Measurements from ENCODE around the gene LMBR1.
"Not testable (repeated sequence)": the region's sequence is repeated elsewhere in the genome, so short reads cannot be mapped to it uniquely, and the experiment has no call there.

The LMBR1 gene

GRCh38 chr7:156886020-156886795 is 6.8 kb downstream of the LMBR1 start:
- Histone ChIP-seq H3K9me3 (ENCODE audit: control insufficient read depth in 1 of 2, low read length in 2 of 2) (no peaks in the 10 kb centered on the region), H3K27me3 (ENCODE audit: control insufficient read depth in 1 of 2, insufficient read depth in 2 of 2, low read length in 2 of 2) (no peaks in the 10 kb centered on the region), H3K36me3 (ENCODE audit: control insufficient read depth in 1 of 2, insufficient read depth in 2 of 2, low read length in 2 of 2) (peaks cover 0 to 4% of the 10 kb centered on the region in 2 donors), H3K9ac (ENCODE audit: low read depth in 1 of 2, low read length in 2 of 2) (no peak overlapping the region), H3K27ac (ENCODE audit: low read depth, low read length) (no peak overlapping the region), H3K4me1 (ENCODE audit: control insufficient read depth in 1 of 2, insufficient read depth in 2 of 2, low read length in 2 of 2) (no peaks in the 10 kb centered on the region), H3K4me3 (ENCODE audit: low read depth in 1 of 2, low read length in 2 of 2) (no peak overlapping the region)

GRCh38 chr7:156881679-156882078 is 11.3 kb downstream of the LMBR1 start:
- no peak overlapping the region for H3K9ac ChIP-seq (ENCODE audit: low read depth in 1 of 2, low read length in 2 of 2)
- no peaks in the 10 kb centered on the region for H3K27me3 ChIP-seq (ENCODE audit: control insufficient read depth in 1 of 2, insufficient read depth in 2 of 2, low read length in 2 of 2)
- no peaks in the 10 kb centered on the region for H3K9me3 ChIP-seq (ENCODE audit: control insufficient read depth in 1 of 2, low read length in 2 of 2)

GRCh38 chr7:156875766-156876165 is 17.2 kb downstream of the LMBR1 start:
- Histone ChIP-seq H3K4me1 (ENCODE audit: control insufficient read depth in 1 of 2, insufficient read depth in 2 of 2, low read length in 2 of 2) (no peaks in the 10 kb centered on the region), H3K27me3 (ENCODE audit: control insufficient read depth in 1 of 2, insufficient read depth in 2 of 2, low read length in 2 of 2) (no peaks in the 10 kb centered on the region), H3K27ac (ENCODE audit: low read depth, low read length) (no peak overlapping the region), H3K36me3 (ENCODE audit: control insufficient read depth in 1 of 2, insufficient read depth in 2 of 2, low read length in 2 of 2) (peaks cover 0 to 3% of the 10 kb centered on the region in 2 donors), H3K9me3 (ENCODE audit: control insufficient read depth in 1 of 2, low read length in 2 of 2) (no peaks in the 10 kb centered on the region), H3K4me3 (ENCODE audit: low read depth in 1 of 2, low read length in 2 of 2) (no peak overlapping the region), H3K9ac (ENCODE audit: low read depth in 1 of 2, low read length in 2 of 2) (no peak overlapping the region)

More at GRCh38 chr7:156881679-156882078, 11.3 kb downstream of the LMBR1 start:
- peaks cover 0 to 4% of the 10 kb centered on the region in 2 donors for H3K36me3 ChIP-seq (ENCODE audit: control insufficient read depth in 1 of 2, insufficient read depth in 2 of 2, low read length in 2 of 2)
- H3K27ac ChIP-seq (ENCODE audit: low read depth, low read length), result no peak overlapping the region
- H3K4me1 ChIP-seq (ENCODE audit: control insufficient read depth in 1 of 2, insufficient read depth in 2 of 2, low read length in 2 of 2), result no peaks in the 10 kb centered on the region
- no peak overlapping the region for H3K4me3 ChIP-seq (ENCODE audit: low read depth in 1 of 2, low read length in 2 of 2)

GRCh38 chr7:156868363-156868762 is 24.6 kb downstream of the LMBR1 start:
- H3K27me3 ChIP-seq (ENCODE audit: control insufficient read depth in 1 of 2, insufficient read depth in 2 of 2, low read length in 2 of 2); H3K4me1 ChIP-seq (ENCODE audit: control insufficient read depth in 1 of 2, insufficient read depth in 2 of 2, low read length in 2 of 2); H3K9ac ChIP-seq (ENCODE audit: low read depth in 1 of 2, low read length in 2 of 2); H3K4me3 ChIP-seq (ENCODE audit: low read depth in 1 of 2, low read length in 2 of 2); H3K27ac ChIP-seq (ENCODE audit: low read depth, low read length); H3K36me3 ChIP-seq (ENCODE audit: control insufficient read depth in 1 of 2, insufficient read depth in 2 of 2, low read length in 2 of 2); H3K9me3 ChIP-seq (ENCODE audit: control insufficient read depth in 1 of 2, low read length in 2 of 2): not testable (repeated sequence)

GRCh38 chr7:156865493-156865892 is 27.5 kb downstream of the LMBR1 start:
- Histone ChIP-seq H3K27ac (ENCODE audit: low read depth, low read length) (no peak overlapping the region), H3K9me3 (ENCODE audit: control insufficient read depth in 1 of 2, low read length in 2 of 2) (peaks cover 0 to 7% of the 10 kb centered on the region in 2 donors)

GRCh38 chr7:156862022-156862421 is 31.0 kb downstream of the LMBR1 start:
- H3K9ac ChIP-seq (ENCODE audit: low read depth in 1 of 2, low read length in 2 of 2); H3K36me3 ChIP-seq (ENCODE audit: control insufficient read depth in 1 of 2, insufficient read depth in 2 of 2, low read length in 2 of 2); H3K4me3 ChIP-seq (ENCODE audit: low read depth in 1 of 2, low read length in 2 of 2); H3K27me3 ChIP-seq (ENCODE audit: control insufficient read depth in 1 of 2, insufficient read depth in 2 of 2, low read length in 2 of 2); H3K27ac ChIP-seq (ENCODE audit: low read depth, low read length); H3K4me1 ChIP-seq (ENCODE audit: control insufficient read depth in 1 of 2, insufficient read depth in 2 of 2, low read length in 2 of 2): not testable (repeated sequence)
- H3K9me3 ChIP-seq (ENCODE audit: control insufficient read depth in 1 of 2, low read length in 2 of 2), result peaks cover 0 to 19% of the 10 kb centered on the region in 2 donors

More at GRCh38 chr7:156865493-156865892, 27.5 kb downstream of the LMBR1 start:
- Histone ChIP-seq H3K9ac (ENCODE audit: low read depth in 1 of 2, low read length in 2 of 2) (no peak overlapping the region), H3K36me3 (ENCODE audit: control insufficient read depth in 1 of 2, insufficient read depth in 2 of 2, low read length in 2 of 2) (no peaks in the 10 kb centered on the region), H3K4me3 (ENCODE audit: low read depth in 1 of 2, low read length in 2 of 2) (no peak overlapping the region), H3K4me1 (ENCODE audit: control insufficient read depth in 1 of 2, insufficient read depth in 2 of 2, low read length in 2 of 2) (no peaks in the 10 kb centered on the region), H3K27me3 (ENCODE audit: control insufficient read depth in 1 of 2, insufficient read depth in 2 of 2, low read length in 2 of 2) (no peaks in the 10 kb centered on the region)

GRCh38 chr7:156861212-156861611 is 31.8 kb downstream of the LMBR1 start:
- no peak overlapping the region for H3K9ac ChIP-seq (ENCODE audit: low read depth in 1 of 2, low read length in 2 of 2)
- no peaks in the 10 kb centered on the region for H3K36me3 ChIP-seq (ENCODE audit: control insufficient read depth in 1 of 2, insufficient read depth in 2 of 2, low read length in 2 of 2)
- H3K27me3 ChIP-seq (ENCODE audit: control insufficient read depth in 1 of 2, insufficient read depth in 2 of 2, low read length in 2 of 2), result no peaks in the 10 kb centered on the region
- H3K27ac ChIP-seq (ENCODE audit: low read depth, low read length), result no peak overlapping the region
- no peaks in the 10 kb centered on the region for H3K4me1 ChIP-seq (ENCODE audit: control insufficient read depth in 1 of 2, insufficient read depth in 2 of 2, low read length in 2 of 2)
- peaks cover 0 to 19% of the 10 kb centered on the region in 2 donors for H3K9me3 ChIP-seq (ENCODE audit: control insufficient read depth in 1 of 2, low read length in 2 of 2)
- no peak overlapping the region for H3K4me3 ChIP-seq (ENCODE audit: low read depth in 1 of 2, low read length in 2 of 2)

- not testable (repeated sequence) for H3K27me3 ChIP-seq (ENCODE audit: control insufficient read depth in 1 of 2, insufficient read depth in 2 of 2, low read length in 2 of 2); H3K27ac ChIP-seq (ENCODE audit: low read depth, low read length); H3K36me3 ChIP-seq (ENCODE audit: control insufficient read depth in 1 of 2, insufficient read depth in 2 of 2, low read length in 2 of 2); H3K9ac ChIP-seq (ENCODE audit: low read depth in 1 of 2, low read length in 2 of 2); H3K4me3 ChIP-seq (ENCODE audit: low read depth in 1 of 2, low read length in 2 of 2); H3K4me1 ChIP-seq (ENCODE audit: control insufficient read depth in 1 of 2, insufficient read depth in 2 of 2, low read length in 2 of 2)
- peaks cover 0 to 24% of the 10 kb centered on the region in 2 donors for H3K9me3 ChIP-seq (ENCODE audit: control insufficient read depth in 1 of 2, low read length in 2 of 2)
Measured at GRCh38 chr7:156860099-156860498, 32.9 kb downstream of the LMBR1 start.

GRCh38 chr7:156858523-156858922 is 34.5 kb downstream of the LMBR1 start:
- H3K36me3 ChIP-seq (ENCODE audit: control insufficient read depth in 1 of 2, insufficient read depth in 2 of 2, low read length in 2 of 2), result no peaks in the 10 kb centered on the region
- peaks cover 0 to 31% of the 10 kb centered on the region in 2 donors for H3K9me3 ChIP-seq (ENCODE audit: control insufficient read depth in 1 of 2, low read length in 2 of 2)
- H3K9ac ChIP-seq (ENCODE audit: low read depth in 1 of 2, low read length in 2 of 2), result no peak overlapping the region
- no peaks in the 10 kb centered on the region for H3K27me3 ChIP-seq (ENCODE audit: control insufficient read depth in 1 of 2, insufficient read depth in 2 of 2, low read length in 2 of 2)
- no peaks in the 10 kb centered on the region for H3K4me1 ChIP-seq (ENCODE audit: control insufficient read depth in 1 of 2, insufficient read depth in 2 of 2, low read length in 2 of 2)
- H3K4me3 ChIP-seq (ENCODE audit: low read depth in 1 of 2, low read length in 2 of 2), result no peak overlapping the region
- H3K27ac ChIP-seq (ENCODE audit: low read depth, low read length), result no peak overlapping the region

- H3K36me3 ChIP-seq (ENCODE audit: control insufficient read depth in 1 of 2, insufficient read depth in 2 of 2, low read length in 2 of 2), result no peaks in the 10 kb centered on the region
- H3K4me3 ChIP-seq (ENCODE audit: low read depth in 1 of 2, low read length in 2 of 2), result no peak overlapping the region
- H3K9me3 ChIP-seq (ENCODE audit: control insufficient read depth in 1 of 2, low read length in 2 of 2), result peaks cover 0 to 31% of the 10 kb centered on the region in 2 donors
- H3K27ac ChIP-seq (ENCODE audit: low read depth, low read length), result no peak overlapping the region
- H3K27me3 ChIP-seq (ENCODE audit: control insufficient read depth in 1 of 2, insufficient read depth in 2 of 2, low read length in 2 of 2), result no peaks in the 10 kb centered on the region
- H3K4me1 ChIP-seq (ENCODE audit: control insufficient read depth in 1 of 2, insufficient read depth in 2 of 2, low read length in 2 of 2), result no peaks in the 10 kb centered on the region
- no peak overlapping the region for H3K9ac ChIP-seq (ENCODE audit: low read depth in 1 of 2, low read length in 2 of 2)
Measured at GRCh38 chr7:156857757-156858156, 35.2 kb downstream of the LMBR1 start.
